NCI-H526 treated with DMSO at 0.1 percent for 48 hours (cell line): Measurements from ENCODE around the gene KIAA1217.
A peak's percentile ranks its signal among the peaks of the same experiment; 100 is the strongest.

Experiments
- DNase-seq: peaks from one replicate; lab custom pipeline; 2025; lab: John Stamatoyannopoulos, UW

The KIAA1217 gene

DNA sequence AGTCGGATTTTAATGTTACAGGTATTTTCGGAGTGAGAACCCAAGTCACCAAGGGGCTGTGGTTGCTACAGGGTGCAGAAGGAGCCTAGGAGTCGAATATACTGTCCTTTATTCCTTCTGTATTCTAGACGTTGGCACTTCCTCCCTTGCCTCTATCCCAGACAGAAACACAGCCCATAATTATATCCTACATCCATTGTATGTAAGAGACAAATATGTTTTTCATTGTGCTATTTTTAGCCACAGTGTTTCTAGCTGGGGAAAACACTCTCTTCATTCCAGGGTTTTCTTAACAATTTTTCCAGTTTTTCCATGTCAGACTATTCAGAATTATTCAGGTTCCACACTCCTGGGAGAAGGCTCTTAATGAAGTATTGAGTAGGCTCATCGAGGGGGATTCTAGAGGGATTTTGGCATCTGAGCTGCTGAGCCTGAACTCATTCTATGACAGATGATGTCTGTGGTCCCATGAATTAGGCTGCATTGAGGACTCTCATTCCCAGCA, 32.6 kb downstream of the KIAA1217 start:
- DNase-seq: no peak

DNA sequence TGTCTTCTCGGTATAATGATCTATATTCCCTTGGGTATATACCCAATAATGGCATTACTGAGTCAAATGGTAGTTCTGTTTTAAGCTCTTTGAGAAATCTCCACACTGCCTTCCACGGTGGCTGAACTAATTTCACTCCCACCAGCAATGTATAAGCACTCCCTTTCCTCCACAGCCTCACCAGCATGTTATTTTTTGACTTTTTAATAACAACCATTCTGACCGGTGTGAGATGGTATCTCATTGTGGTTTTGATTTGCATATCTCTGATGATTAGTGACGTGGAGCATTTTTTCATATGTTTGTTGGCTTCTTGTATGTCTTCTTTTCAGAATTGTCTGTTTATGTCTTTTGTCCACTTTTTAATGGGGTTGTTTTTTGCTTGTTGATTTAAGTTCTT, 33.6 kb downstream of the KIAA1217 start:
- peak; percentile 34 for DNase-seq

DNA sequence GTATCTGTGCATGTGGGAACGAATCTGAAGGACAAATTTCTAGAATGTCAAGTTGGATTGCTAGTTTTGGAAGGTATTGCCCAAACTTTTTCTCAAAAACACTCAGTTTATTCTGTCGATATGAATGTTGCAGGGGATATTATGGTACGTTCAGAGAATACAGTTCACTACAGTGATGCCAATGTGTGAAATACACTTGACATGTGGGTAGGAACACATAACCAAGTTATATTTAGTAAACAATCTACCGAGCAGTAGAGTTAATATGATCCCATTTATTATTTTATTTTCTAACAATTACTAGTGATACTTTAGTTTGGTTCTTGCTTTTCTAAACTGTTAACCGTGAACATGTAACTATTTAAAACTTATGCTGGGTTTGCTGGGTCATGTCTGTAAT, 37.4 kb downstream of the KIAA1217 start:
- DNase-seq: no peak

DNA sequence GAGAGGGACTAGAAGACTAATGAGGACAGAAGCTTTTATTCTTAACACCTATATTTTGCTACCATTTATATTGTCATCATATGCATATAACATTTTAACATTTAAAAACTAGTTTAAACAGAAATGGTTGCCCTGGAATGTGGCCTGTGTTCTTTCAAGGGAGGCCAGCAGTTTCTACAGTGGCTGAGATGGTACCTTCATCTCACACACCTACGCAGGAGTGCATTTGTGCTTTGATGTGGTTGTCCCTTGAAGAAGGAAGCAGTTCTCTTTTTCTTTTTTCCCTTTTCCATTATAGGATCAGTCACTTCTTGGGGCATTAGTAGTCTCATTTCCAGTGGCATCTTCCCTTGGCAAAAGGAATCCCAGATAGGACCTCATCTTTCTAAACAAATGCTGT, 38.9 kb downstream of the KIAA1217 start:
- no peak for DNase-seq

DNA sequence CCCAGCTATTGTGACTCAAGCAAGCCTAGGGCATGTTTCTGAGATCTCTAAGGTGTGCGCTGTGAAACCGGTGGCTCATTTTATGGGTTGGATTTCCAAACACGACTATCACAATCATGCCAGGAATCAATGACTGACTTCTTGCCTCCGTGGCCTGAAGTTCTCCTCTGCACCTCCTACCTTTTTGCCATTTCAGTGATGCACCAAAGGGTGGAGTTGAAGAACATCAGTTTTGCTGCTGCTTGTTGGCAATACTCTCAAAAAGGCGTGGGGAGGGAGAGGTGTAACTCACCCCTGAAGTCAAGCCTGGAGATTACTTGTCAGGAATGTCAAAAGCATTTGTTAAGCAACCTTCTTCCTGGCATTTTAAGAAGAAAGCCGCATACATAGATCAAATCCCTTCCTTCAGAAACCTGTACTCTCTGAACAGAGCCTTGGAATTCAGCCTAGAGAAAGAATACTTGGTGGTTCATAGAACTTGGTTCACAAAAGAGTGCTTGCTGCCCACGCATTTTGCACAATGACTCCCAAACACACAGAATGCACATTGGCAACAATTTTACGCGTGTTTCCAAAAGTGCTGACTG, 41.0 kb downstream of the KIAA1217 start:
- DNase-seq: no peak

DNA sequence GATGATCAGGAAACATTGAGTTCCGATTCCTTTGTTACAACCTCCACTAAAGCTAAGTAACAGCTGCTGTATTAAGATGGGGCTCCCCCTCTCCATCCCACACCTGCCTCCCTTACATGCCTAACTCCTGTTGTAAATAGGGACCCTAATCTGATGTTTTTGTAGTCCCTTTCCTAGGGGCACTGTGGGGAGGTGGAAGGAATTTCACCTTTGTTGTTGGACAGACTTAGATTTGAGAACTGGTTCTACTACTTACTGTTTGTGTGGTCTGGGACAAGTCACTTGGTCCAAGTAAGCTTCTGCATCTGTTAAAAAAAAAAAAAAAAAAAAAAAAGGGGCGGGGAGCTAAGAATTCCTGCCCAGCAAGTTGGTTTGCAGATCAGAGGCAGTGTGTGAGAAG, 42.6 kb downstream of the KIAA1217 start:
- no peak for DNase-seq

DNA sequence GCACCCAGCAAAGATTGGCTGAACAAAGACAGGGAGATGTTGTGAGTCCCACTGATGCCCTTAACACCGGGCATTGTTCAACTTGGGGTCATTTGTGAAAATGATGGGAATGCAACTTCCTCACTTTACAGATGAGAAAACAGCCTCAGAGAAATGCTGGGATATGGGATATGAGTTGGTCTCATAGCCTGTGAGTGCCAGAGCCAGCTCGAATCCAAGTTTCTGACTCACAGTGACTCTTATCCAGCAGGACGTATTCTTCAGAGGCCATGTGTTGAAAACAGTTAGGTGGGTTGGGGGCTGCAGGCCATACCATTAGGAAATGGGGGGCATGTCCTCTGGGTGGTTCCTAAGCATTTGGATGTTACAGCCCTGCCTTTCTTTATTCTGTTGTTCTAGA, 45.2 kb downstream of the KIAA1217 start:
- DNase-seq: no peak

DNA sequence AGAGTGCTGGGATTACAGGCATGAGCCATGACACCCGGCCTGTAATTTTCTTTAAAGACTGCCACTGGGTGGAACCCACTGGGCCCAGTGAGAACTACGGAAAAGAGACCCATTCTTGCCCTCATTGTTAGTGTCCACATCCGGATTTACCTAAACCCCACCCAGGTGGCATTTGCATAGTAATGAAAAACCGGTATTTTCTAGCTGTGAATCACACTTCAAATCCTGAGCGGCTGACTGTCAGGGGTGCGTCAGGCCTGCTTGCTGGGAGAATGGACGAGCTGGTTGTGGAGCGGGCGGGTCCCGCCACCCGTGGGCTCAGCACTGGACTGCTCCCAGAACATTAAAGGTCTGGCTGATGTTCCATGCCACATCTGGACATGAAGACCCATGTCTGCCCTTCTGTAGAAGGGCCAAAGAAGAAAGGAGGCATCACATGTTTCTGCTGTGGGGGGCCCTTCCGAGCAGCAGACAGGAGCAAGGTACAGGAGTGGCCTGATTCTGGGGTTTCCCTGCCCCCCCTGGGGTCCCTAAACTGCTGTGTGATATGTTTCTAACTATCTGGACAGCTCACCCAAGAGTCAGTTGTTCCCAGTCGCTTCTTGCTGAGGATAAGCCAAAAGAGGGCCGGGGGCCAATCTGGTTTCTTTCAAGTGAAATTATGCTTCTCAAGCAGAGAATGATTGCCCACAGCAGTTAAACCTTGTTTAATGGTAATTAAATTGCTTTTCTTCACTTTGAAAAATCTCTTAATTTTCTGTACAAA, 46.4 kb downstream of the KIAA1217 start:
- peak; percentile 46 for DNase-seq

DNA sequence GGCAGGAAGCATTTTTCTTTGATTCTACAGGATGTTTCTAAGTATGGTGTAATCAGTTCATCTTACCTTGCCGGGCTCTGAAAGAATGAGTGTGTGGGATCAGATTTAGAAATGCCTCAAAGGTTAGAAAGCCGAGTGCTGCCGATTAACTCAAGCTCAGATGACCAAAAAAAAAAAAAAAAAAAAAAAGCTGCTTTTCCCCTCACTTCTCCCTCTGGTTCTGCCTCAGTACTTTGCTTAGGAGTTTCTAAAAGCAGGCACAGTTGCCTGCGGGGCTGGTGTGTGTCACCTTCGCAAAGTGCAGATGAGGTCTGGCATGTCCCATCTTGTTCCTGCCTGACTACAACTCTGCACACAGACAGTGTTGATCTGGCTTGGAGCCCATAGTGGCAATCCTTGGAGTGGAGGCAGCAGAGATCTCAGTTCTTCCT, 47.0 kb downstream of the KIAA1217 start:
- DNase-seq: peak; percentile 38

DNA sequence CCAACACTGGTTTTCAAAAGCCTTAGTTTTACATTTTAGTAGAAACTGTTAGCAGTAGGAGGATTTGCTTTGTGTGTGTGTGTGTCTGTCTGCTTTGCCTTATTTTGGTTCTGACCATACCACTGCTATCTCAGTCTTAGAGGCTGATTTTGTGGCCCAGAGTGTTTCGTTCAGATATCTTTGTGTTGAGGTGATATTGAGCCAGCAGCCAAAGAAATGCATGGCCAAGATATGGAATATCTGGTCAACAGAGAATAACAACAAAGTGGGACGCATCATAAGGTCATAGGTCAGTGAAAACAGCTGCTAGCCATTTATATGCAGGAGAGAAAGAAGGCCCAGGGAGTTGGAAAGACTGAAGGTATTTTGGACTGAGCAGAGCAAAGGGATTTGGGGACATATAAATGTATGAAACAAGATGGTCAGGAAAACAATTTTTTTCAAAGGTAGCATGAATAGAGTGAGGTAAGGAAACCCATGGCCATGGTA, 47.7 kb downstream of the KIAA1217 start:
- DNase-seq: no peak

DNA sequence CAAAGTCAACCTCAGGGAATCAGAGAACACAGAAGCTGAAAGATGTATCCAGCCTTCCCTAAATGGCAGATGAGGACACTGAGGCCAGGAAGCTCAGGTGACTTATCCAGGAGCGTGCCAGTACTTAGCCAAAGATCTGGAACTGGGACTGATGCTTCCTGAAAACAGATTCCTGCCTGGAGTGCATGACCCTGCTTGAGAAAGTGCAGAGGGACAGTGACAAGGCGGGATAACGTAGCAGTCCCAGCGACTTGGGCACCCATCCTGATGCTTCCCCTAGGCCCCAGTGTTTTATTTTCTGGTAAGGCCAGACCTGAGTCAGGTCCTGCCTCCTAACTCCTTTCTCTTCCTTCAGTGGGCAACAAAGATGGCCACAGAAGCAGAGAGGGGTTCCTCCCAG, 48.6 kb downstream of the KIAA1217 start:
- no peak for DNase-seq

DNA sequence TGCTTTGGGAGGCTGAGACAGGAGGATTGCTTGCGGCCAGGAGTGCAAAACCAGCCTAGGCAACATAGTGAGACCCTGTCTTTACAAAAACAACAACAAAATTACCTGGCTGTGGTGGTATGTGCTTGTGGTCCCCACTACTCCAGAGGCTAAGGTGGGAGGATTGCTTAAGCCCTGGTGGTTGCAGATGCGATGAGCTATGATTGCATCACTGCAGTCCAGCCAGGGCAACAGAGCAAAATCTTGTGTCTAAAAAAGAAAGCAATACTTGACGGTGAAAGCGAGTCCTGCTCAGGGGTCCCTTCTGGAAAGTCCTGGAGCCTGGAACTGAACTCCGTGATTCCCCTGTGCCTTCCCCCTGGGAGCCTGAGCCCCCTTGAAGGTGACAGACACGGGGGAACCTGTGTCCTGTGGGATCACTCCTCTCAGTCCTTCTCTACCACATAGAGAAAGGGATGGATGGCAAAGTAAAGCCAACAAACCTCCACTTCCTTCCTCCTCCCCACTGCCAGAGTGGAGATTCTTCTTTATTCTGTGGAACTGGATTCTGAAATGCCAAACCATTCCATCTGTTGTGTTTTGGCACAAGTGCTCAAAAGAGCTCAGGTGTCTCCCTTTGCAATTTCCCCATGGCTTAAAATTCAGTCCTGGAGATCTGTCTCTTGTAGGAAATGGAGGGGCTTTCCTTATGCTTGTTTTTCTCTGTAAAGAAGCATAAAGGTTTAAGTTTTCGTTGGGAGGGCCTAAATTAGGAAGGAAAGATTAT, 50.6 kb downstream of the KIAA1217 start:
- DNase-seq: no peak

DNA sequence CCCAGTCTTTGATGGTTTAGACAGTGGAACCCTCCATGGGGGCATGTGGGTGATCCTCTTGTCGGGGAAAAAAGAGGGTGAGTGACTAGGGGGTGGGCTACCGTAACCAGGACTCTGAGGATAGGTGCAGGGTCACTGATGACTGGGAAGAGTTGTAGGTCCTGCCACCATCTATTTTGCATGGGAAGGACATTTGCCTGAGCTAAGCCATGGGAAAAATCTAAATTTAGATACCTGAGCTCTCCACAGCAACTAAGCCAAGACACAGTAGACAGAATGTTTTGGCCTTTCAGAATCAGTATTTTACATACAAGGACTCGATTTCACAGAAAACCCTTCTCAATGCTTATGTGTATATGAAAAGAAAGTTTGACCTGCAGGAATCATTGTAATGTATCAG, 52.7 kb downstream of the KIAA1217 start:
- no peak for DNase-seq

DNA sequence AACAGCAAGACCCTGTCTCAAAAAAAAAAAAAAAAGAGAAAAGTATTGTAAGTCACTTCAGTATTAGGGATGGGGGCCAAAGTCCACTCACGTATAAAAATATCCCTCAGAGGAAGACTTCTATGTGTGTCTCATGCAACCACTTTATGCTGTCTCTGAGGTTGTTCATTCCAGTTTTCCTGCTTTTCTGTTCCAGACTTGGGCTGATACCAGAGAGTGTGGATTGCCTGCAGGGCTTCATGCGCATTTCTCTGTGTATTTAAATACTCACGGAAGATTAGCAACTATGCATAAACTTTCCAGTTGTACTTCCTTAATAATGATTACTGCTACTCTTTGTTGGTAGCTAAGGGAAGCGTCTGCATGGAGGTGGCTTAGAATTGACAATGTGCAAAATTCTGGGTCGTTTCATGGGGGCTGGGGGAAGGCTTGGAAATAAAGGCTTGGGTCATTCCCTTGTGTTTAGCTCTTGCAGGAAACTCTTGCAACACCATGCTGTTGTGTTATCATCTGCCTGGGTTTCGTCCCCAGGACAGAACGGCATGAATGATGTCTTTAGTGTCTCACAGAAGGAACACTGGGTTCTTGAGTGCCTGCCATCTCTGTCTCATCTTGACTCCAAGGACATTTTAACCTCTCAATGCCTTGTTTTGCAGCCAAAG, 54.1 kb downstream of the KIAA1217 start:
- DNase-seq: no peak

DNA sequence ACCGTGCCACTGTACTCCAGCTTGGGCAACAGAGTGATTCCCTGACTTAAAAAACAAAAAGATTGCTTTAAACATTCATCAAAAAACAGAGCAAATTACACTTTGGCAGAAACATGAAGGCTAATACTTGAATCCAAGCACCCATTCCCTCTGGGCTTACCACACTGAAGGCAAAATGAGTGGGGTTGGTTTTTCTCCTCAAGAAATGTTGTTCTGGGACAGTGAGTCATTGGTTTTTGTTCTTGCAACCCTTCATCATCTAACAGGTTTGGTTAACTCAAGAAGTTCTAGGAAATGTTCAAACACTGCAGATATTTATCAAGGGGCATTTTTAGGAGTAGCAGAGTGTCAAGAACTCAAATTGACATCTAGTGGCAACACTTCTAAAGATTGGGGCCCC, 60.5 kb downstream of the KIAA1217 start:
- DNase-seq: no peak

DNA sequence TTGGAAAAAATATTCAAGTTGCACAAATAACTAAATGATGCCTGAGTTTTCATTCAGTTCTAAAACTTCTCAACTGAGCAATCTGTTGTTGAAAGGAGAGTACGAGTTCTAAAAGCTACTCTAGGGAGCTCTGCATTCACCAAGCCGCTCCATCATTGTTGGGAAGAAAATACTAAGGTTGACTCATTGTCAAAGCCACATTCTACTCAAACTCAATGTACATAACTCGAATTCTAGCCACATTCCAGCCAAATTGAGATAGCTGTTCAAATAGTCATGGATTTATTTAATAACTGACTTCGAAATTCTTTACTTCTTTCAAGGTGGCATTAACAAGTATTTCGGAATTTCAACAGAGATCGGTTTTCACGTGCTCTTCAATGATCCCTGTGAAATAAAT, 63.4 kb downstream of the KIAA1217 start:
- no peak for DNase-seq

DNA sequence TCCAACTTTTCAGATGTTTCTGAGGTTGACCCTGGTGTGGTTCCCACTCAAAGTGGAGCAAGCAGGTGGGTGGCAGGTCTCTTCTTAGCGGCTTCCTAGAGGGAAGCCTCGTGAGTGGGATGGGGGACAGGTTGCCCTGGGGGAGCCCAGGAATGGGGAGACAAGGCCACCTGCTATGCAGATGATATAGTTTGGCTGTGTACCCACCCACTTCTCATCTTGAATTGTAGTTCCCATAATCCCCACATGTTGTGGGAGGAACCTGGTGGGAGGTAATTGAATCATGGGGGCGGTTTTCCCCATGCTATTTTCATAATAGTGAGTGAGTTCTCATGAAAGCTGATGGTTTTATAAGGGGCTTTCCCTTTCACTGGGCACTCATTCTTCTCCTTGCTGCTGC, 68.3 kb downstream of the KIAA1217 start:
- no peak for DNase-seq

DNA sequence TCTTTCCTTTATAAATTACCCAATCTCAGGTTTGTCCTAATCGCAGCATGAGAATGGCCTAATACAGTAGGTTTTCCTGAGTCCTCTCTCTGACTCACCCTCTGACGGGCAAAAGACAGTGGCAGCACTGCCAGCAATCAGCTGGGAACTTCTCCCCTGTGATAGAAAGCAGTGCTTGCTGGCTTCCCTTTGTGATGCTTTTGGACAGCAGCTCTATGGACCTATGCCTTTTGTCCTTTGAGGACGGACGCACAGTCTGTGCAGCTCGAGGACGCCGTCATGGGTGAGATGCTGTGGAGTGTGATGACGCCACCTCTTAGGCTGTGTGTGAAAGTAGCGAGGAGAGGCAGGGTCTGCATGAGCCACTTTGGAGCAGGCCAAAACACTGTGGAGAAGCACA, 68.8 kb downstream of the KIAA1217 start:
- DNase-seq: no peak

DNA sequence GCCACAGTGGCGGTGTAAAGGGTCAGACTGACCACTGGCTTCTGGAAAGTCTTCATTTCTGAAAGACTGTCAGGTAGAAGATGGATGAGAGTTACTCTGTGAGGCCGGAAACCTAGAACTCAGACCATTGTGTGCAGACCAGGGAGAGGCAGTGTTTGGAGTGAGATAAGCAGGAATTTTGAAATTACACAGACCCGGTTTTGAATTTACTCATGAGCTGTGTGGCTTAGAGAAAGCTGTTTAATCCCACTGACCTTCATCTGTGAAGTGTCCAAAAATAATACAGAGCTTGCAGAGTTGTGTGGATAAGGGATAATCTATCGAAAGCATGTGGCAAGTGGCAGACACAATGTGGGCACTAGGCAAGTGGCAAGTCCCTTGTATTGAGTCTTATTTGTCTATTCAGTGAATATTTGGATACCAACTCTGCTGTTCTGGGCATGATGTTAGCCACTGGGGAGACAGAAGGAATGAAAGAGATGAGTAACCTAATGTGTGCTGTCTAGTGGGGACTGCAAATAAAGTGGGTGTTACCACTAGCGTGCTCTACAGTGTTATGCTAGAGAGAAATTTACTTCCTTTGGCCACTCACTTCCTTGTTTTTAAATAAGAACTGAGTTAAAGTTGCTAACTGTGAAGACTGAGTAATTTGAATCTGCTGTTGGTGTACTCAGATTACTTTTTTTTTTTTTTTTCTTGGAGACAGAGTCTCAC, 69.4 kb downstream of the KIAA1217 start:
- DNase-seq: no peak

DNA sequence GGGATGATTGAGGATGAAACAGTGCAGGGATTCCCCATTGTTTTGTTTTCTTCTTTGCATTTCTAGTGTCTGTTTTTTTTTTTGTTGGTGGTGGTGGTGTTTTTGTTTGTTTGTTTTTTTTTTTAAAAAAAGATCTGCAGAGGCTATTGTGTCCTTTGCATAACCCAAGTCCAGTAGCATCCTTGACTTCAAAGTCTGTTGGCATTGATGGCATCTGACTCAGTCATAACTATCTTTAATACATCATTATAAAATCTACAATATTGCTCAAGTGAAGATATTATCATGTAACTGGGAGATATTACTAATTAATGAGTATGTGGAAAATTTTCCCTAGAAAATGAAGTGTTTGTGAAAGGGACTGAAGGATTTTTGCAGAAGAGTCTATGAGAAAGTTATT, 70.2 kb downstream of the KIAA1217 start:
- DNase-seq: no peak

DNA sequence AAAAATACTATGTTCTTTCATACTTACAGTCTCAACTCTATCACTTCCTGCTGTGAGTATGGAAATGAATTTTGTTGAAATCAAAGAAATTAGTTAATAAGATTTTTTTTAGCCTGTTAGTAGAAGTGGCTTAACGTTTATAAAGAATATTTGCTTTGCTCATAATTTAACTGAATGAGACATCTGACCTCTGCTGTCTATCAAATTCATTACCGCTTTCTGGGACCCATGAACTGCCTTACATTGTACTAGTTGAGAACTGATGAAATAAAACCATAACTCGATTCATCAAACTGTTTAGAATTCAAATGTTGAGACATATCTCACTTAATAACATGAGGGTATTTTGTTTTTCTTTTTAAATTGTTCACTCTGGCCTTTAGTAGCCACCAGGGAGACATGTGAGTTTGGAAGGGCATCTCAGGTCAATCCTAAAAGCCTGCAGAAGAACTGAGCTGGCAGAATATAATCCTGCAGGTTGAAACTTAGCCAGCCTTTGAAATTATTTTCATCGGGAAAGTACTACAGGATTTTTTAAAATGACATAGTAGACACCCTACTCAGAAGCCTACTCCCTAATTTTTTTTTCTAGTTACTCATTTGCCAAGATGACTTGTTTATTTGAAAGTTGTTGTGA, 78.7 kb downstream of the KIAA1217 start:
- DNase-seq: no peak
